Measurements from ENCODE around the gene LAMTOR3.

DNA sequence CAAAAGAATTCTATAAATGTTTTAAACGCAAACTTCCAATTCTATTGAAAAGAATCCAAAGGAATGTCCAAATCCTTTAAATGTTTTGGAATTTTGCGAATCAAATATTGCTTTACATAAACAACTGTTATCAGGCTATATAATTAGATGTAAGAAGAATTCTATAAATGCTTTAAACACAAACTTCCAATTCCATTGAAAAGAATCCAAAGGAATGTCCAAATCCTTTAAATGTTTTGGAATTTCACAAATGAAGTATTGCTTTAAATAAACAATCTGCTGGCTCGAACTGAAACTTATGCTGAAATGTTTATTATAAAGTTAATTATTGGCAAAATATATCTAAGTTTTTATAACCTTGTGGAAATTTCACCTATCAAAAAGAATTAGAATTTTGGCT, 61.5 kb downstream of the LAMTOR3 start:
- no peak for TF ChIP-seq EZH2phosphoT487 (IDR thresholded peaks at IDR 0.05; ENCODE audit: insufficient read depth, low read depth)
- no peak for TF ChIP-seq EZH2 (IDR thresholded peaks at IDR 0.05; ENCODE audit: insufficient read depth, poor library complexity, severe bottlenecking)

Data from GM23248 (cell line).